NT2/D1 (cell line): ENCODE measurements around the gene IFIT1.
"Not testable (repeated sequence)": the region's sequence is repeated elsewhere in the genome, so short reads cannot be mapped to it uniquely, and the experiment has no call there.

Experiments used
- SUZ12 ChIP-seq: IDR thresholded peaks from 2 replicates; pipeline ENCODE4 v1.6.1; 2011; ENCODE audit not compliant: insufficient read length, insufficient read depth; ENCODE audit errors: extremely low read depth
- YY1 ChIP-seq: IDR thresholded peaks from 2 replicates; pipeline ENCODE4 v1.6.1; 2011; ENCODE audit not compliant: insufficient read length, insufficient read depth
- ZNF274 ChIP-seq: IDR thresholded peaks from 2 replicates; pipeline ENCODE4 v1.6.1; 2011; ENCODE audit warnings: mild to moderate bottlenecking, low read depth, low read length

GRCh38 chr10:89410551-89410950, 18.1 kb downstream of the IFIT1 start:
- TF ChIP-seq YY1, SUZ12, ZNF274: not testable (repeated sequence)
